Measurements from ENCODE around the gene WDR77. TPM values are rescaled to one million over a fixed set of nuclear protein-coding genes. Genes with fewer than 3 reads are reported as not detected.

The WDR77 gene
- total RNA-seq, 2 experiments from 2014 or later: 54.3 to 57.8 TPM

DNA sequence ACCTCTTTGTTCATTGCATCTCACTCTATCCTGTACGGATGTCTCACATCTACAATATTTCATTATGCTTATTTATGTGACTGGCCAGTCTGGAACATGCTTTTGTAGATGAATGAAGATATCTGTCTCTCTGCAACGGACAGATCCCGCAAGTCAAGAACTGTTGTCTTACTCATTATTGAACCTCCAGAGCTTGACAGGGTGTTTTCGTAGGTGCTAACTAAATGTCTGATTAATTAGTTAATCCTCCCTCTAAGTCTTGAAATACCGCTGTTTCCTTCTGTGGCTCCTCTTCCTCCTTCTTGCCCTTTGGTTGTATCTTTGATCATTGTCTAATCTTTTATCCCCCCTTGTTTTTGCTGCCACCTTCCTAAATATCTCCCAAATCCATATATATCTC lies 21.5 kb upstream of the WDR77 start:
- no peaks in the 10 kb centered on the region for H3K27me3 Mint-ChIP-seq (ENCODE audit: low read depth)
- H3K27ac Mint-ChIP-seq: no peak overlapping the region
- H3K4me3 Mint-ChIP-seq: no peak overlapping the region
- CTCF ChIA-PET: interaction anchor here (0.8 to 11.2 kb wide), 5 partner anchors 22 to 299 kb away, joined by 3 to 144 read pairs (median 4); partner anchors contain the start of genes ATP5PB and WDR77
- H3K4me1 Mint-ChIP-seq (ENCODE audit: low read depth): peaks cover 22% of the 10 kb centered on the region
- ATAC-seq (peak; percentile 16), DNase-seq (no peak)
- H3K36me3 Mint-ChIP-seq (ENCODE audit: low read depth): peaks cover 25% of the 10 kb centered on the region
- no peaks in the 10 kb centered on the region for H3K9me3 Mint-ChIP-seq (ENCODE audit: insufficient read depth)
- POLR2A ChIA-PET: interaction anchor here (0.6 to 3.5 kb wide), 4 partner anchors 37 to 146 kb away, joined by 3 to 17 read pairs (median 3); no protein-coding TSS in a partner anchor

DNA sequence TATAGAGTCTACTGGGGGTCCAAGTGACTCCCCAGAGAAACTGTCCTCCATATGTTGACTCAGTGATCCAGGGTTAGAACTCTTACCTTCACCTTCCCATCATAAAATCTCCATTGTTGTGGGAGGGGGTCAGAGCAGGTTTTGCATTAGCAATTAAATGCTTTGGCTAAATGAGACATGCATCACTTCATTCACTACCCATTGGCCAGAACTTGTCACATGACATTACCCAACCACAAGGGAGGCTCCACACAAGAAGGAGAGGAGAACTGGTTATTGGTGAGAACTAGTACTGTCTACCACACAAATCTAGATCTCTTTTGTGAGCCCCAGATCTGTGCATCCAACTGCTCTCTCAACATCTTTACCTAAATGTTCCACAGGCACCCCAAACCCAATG lies 20.5 kb upstream of the WDR77 start:
- no peak for ATAC-seq
- POLR2A ChIA-PET: no interaction called here
- H3K9me3 Mint-ChIP-seq (ENCODE audit: insufficient read depth): no peaks in the 10 kb centered on the region

DNA sequence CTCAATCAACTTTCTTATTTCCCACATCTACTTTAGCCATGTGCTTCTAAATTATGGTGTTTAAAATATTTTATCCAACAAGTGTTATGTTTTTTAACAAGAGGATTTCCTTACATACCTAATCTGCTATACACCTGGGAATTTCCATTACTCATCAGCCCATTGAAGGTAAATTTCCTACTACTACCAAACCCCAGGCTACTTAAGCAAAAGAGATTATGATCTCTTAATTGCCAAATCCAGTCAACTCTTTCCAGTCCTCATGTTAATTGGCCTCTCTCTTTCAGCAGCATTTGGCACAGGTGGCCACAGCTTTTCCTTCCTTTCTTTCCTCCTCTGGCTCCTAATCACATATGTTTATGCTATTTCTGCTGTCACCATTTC lies 19.7 kb upstream of the WDR77 start:
- Mint-ChIP-seq H3K27ac (no peak overlapping the region), H3K36me3 (ENCODE audit: low read depth) (peaks cover 27% of the 10 kb centered on the region), H3K9me3 (ENCODE audit: insufficient read depth) (no peaks in the 10 kb centered on the region), H3K4me1 (ENCODE audit: low read depth) (peaks cover 10% of the 10 kb centered on the region), H3K4me3 (no peak overlapping the region), H3K27me3 (ENCODE audit: low read depth) (no peaks in the 10 kb centered on the region)
- ChIA-PET CTCF (interaction anchor here (1.1 to 1.3 kb wide), 2 partner anchors 27 to 38 kb away, joined by 3 read pairs; no protein-coding TSS in a partner anchor), POLR2A (interaction anchor here (1.9 kb wide), 1 partner anchor 20 kb away, joined by 5 read pairs; the partner anchor contains the start of genes ATP5PB and WDR77)
- DNase-seq (peak; percentile 1), ATAC-seq (no peak)

More for the DNA sequence above, 20.5 kb upstream of the WDR77 start:
- peaks cover 26% of the 10 kb centered on the region for H3K36me3 Mint-ChIP-seq (ENCODE audit: low read depth)
- peaks cover 16% of the 10 kb centered on the region for H3K4me1 Mint-ChIP-seq (ENCODE audit: low read depth)
- no peaks in the 10 kb centered on the region for H3K27me3 Mint-ChIP-seq (ENCODE audit: low read depth)
- no peak overlapping the region for H3K4me3 Mint-ChIP-seq
- CTCF ChIA-PET: interaction anchor here (1.3 kb wide), 1 partner anchor 38 kb away, joined by 3 read pairs; no protein-coding TSS in a partner anchor
- peak; percentile 20 for DNase-seq
- no peak overlapping the region for H3K27ac Mint-ChIP-seq

DNA sequence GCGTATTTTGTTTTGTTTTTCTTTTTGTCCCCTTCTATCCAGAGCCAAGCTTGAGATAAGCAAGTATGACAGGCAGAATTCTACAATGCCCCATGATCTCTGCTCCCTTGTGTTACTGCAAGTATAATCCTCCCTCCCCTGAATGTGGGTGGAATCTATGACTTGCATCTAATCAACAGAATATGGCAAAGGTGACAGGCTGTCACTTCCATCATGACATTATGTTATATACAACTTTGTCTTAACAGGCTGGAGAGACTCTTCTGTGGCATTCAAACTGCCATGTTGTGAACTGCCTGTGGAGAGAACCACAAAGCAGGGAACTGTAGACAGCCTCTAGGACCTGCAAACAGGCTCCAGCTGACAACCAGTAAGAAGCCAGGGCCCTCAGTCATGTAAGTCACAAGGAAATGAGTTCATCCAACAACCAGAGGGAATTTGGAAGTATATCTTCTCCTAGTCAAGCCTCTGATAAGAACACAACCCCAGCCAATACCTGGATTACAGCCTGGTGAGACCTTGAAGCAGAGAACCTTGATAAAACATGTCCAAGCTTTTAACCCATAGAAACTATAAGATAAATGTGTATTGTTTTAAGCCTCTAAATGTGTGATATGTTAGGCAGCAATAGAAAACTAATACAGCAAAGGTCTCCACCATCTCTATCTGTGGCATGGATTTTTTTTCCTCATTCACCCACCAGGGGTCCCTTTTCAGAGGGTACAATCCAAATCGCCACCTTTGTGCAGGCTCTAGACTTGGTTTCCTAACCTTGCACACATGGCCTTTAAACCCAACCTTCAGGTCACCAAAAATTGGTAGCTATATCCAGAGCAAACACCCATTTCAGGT lies 19.0 kb upstream of the WDR77 start:
- no peaks in the 10 kb centered on the region for H3K27me3 Mint-ChIP-seq (ENCODE audit: low read depth)
- CTCF ChIA-PET: interaction anchor here (1.0 to 1.3 kb wide), 3 partner anchors 15 to 39 kb away, joined by 3 read pairs; no protein-coding TSS in a partner anchor
- POLR2A ChIA-PET: interaction anchor here (1.9 kb wide), 1 partner anchor 19 kb away, joined by 5 read pairs; the partner anchor contains the start of genes ATP5PB and WDR77
- ATAC-seq (no peak), DNase-seq (no peak)
- H3K36me3 Mint-ChIP-seq (ENCODE audit: low read depth): peaks cover 30% of the 10 kb centered on the region
- no peak overlapping the region for H3K27ac Mint-ChIP-seq
- H3K9me3 Mint-ChIP-seq (ENCODE audit: insufficient read depth): no peaks in the 10 kb centered on the region
- H3K4me1 Mint-ChIP-seq (ENCODE audit: low read depth): peaks cover 11% of the 10 kb centered on the region
- H3K4me3 Mint-ChIP-seq: no peak overlapping the region

DNA sequence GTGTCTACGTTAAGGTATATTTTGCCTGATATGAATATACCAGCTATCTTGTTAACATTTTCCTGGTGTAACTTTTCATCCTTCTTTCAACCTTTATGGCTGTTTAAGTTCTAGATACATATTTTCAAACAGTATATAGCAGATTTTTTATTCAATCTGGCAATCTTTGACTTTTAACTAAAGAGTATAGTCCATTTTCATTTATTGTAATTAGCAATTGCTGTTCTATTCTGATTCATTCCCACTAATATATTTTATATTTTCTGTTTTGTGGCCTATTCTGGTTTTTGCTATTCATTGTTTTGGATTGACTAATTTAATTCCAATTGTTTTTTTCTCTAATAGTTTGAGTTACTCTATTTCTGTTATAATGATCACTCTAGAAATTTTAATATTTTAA lies 17.4 kb upstream of the WDR77 start:
- H3K4me3 Mint-ChIP-seq: no peak overlapping the region
- no peak for ATAC-seq
- CTCF ChIA-PET: interaction anchor here (1.0 to 1.6 kb wide), 2 partner anchors 14 to 19 kb away, joined by 3 read pairs; no protein-coding TSS in a partner anchor
- H3K9me3 Mint-ChIP-seq (ENCODE audit: insufficient read depth): no peaks in the 10 kb centered on the region
- H3K36me3 Mint-ChIP-seq (ENCODE audit: low read depth): peaks cover 38% of the 10 kb centered on the region
- POLR2A ChIA-PET: interaction anchor here (0.9 kb wide), 1 partner anchor 15 kb away, joined by 3 read pairs; no protein-coding TSS in a partner anchor
- H3K27ac Mint-ChIP-seq: no peak overlapping the region
- H3K27me3 Mint-ChIP-seq (ENCODE audit: low read depth): no peaks in the 10 kb centered on the region
- peaks cover 11% of the 10 kb centered on the region for H3K4me1 Mint-ChIP-seq (ENCODE audit: low read depth)
- DNase-seq: no peak

DNA sequence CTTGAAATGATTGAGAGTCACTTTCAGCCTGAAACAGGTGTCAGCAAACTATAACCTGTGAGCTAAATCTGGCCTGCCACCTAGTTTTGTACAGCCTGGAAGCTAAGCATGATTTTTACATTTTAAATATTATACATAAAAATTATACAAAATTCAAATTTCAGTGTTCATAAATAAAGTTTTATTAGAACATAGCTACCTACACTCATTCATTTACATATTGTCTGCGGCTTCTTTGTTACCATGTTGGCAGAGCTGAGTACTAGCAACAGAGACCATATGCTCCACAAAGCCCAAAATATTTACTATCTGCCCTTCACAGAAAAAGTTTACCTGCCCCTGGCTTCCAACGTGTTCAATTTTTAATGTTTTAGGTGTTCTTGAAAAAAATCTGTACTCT lies 16.7 kb upstream of the WDR77 start:
- ChIA-PET CTCF (interaction anchor here (0.6 to 1.6 kb wide), 3 partner anchors 13 to 266 kb away, joined by 3 read pairs; no protein-coding TSS in a partner anchor), POLR2A (interaction anchor here (0.9 kb wide), 1 partner anchor 14 kb away, joined by 3 read pairs; no protein-coding TSS in a partner anchor)
- DNase-seq (no peak), ATAC-seq (no peak)
- H3K27ac Mint-ChIP-seq: no peak overlapping the region
- H3K4me1 Mint-ChIP-seq (ENCODE audit: low read depth): peaks cover 11% of the 10 kb centered on the region
- H3K27me3 Mint-ChIP-seq (ENCODE audit: low read depth): no peaks in the 10 kb centered on the region
- H3K36me3 Mint-ChIP-seq (ENCODE audit: low read depth): peaks cover 43% of the 10 kb centered on the region
- H3K9me3 Mint-ChIP-seq (ENCODE audit: insufficient read depth): no peaks in the 10 kb centered on the region
- H3K4me3 Mint-ChIP-seq: no peak overlapping the region

DNA sequence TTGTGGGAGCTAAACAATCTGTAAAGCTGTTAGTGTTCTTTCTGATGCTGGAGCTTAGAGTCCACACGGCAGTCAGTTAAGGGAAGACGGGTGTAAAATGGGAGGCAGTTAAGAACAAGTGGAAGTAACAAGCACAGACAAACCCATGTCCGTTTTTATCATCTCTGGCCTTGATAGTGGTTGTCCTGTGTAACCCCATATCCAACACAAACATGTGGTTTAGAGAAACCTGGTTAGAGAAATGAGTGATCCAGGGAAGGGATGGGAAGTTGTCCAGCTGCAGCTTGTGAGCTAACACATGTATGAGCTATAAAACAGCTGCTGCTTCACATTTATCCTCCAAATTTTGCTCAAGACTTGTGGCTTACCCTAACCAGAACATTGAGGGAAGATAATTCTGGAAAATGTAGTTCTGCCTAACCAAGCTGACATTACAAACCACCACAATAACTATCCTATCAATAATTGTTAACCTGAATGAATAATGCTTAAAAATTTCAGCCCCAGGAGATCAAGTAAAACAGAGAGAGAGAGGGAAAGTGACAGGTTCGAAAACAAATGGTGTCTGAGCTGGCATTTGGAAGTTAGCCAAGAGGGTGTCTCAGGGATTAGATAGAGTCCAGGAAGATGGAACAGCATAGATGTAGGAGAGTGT lies 14.1 kb upstream of the WDR77 start:
- ATAC-seq: no peak
- ChIA-PET CTCF (interaction anchor here (1.1 to 1.7 kb wide), 2 partner anchors 21 to 306 kb away, joined by 5 to 6 read pairs; no protein-coding TSS in a partner anchor), POLR2A (interaction anchor here (0.6 to 1.8 kb wide), 3 partner anchors 8 to 286 kb away, joined by 3 to 6 read pairs (median 6); no protein-coding TSS in a partner anchor)
- no peak for DNase-seq
- H3K36me3 Mint-ChIP-seq (ENCODE audit: low read depth): peaks cover 66% of the 10 kb centered on the region
- H3K27ac Mint-ChIP-seq: no peak overlapping the region
- peaks cover 20% of the 10 kb centered on the region for H3K4me1 Mint-ChIP-seq (ENCODE audit: low read depth)
- H3K27me3 Mint-ChIP-seq (ENCODE audit: low read depth): no peaks in the 10 kb centered on the region
- H3K9me3 Mint-ChIP-seq (ENCODE audit: insufficient read depth): no peaks in the 10 kb centered on the region
- no peak overlapping the region for H3K4me3 Mint-ChIP-seq

DNA sequence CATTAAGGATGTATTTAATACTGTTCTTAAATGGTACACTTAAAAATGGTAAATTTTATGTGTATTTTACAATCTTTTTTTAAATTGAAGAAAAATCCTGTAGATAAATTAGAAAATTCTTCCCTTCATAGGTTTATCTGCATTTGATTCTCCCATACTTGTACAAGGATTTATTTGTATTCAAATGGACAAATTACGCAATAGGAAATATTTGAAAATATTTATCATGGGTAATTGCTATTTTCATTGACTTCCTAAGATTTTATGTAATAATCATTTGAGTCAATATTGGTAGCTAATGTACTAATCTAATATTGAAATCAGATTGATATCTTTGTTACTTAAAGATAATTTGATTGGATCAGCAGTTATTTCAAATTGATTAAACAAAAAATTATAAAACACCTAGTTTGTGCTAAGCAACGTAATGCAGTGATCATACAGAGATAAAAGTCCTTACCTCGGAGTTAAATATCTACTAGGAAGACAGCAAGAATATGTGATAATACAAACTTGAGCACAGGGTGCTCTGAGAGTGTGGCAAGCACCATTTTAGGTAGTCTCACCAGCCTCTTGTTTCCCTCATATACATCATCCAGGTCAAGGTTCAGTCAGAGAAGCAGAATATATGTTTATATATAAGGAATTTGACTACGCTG lies 13.4 kb upstream of the WDR77 start:
- no peak overlapping the region for H3K4me3 Mint-ChIP-seq
- H3K9me3 Mint-ChIP-seq (ENCODE audit: insufficient read depth): no peaks in the 10 kb centered on the region
- peaks cover 15% of the 10 kb centered on the region for H3K4me1 Mint-ChIP-seq (ENCODE audit: low read depth)
- no peak for DNase-seq
- H3K27ac Mint-ChIP-seq: no peak overlapping the region
- H3K36me3 Mint-ChIP-seq (ENCODE audit: low read depth): peaks cover 66% of the 10 kb centered on the region
- no peaks in the 10 kb centered on the region for H3K27me3 Mint-ChIP-seq (ENCODE audit: low read depth)
- ATAC-seq: no peak
- ChIA-PET CTCF (interaction anchor here (1.1 to 1.7 kb wide), 2 partner anchors 20 to 307 kb away, joined by 5 to 6 read pairs; no protein-coding TSS in a partner anchor), POLR2A (interaction anchor here (0.6 to 1.8 kb wide), 4 partner anchors 9 to 287 kb away, joined by 3 to 6 read pairs (median 4); partner anchors contain the start of genes ATP5PB and WDR77)

DNA sequence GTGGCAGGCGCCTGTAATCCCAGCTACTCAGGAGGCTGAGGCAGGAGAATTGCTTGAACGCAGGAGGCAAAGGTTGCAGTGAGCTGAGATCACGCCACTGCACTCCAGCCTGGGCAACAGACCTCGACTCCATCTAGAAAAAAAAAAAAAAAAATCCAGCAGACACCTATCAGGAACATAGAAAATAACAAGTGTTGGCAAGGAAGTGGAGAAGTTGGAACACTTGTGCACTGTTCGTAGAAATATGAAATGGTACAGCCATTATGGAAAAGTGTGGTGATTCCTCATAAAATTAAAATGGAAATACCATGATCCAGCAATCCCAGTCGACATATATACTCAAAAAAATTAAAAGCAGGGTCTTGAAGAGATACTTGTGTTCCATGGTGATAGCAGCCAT lies 12.7 kb upstream of the WDR77 start:
- no peaks in the 10 kb centered on the region for H3K27me3 Mint-ChIP-seq (ENCODE audit: low read depth)
- ChIA-PET CTCF (no interaction called here), POLR2A (interaction anchor here (0.6 to 1.8 kb wide), 4 partner anchors 10 to 280 kb away, joined by 3 to 6 read pairs (median 5); partner anchors contain the start of genes ATP5PB and WDR77)
- DNase-seq (no peak), ATAC-seq (no peak)
- no peak overlapping the region for H3K27ac Mint-ChIP-seq
- H3K4me3 Mint-ChIP-seq: no peak overlapping the region
- peaks cover 71% of the 10 kb centered on the region for H3K36me3 Mint-ChIP-seq (ENCODE audit: low read depth)
- no peaks in the 10 kb centered on the region for H3K9me3 Mint-ChIP-seq (ENCODE audit: insufficient read depth)
- peaks cover 18% of the 10 kb centered on the region for H3K4me1 Mint-ChIP-seq (ENCODE audit: low read depth)

DNA sequence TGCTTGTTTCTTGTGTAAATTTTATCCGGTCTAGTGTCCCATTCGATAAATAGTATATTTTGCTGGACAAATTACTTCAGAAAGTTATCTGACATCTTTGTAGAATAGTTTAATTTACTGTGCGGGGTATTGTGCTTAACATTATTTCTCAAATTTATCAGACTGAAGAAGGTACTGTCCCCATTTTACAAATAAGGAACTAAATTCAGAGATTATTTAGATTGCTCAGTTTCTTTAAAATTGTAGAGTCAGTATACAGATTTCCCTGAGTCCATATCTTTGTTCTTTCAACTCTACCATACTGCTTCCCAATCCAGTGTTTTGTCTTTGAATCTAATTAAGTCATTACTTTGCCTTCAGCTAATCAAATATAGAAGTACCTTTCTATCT lies 6.6 kb upstream of the WDR77 start:
- Mint-ChIP-seq H3K4me3 (peak overlapping the region; percentile 66), H3K9me3 (ENCODE audit: insufficient read depth) (no peaks in the 10 kb centered on the region), H3K4me1 (ENCODE audit: low read depth) (peaks cover 68% of the 10 kb centered on the region), H3K27me3 (ENCODE audit: low read depth) (no peaks in the 10 kb centered on the region), H3K36me3 (ENCODE audit: low read depth) (peaks cover 85% of the 10 kb centered on the region), H3K27ac (peak overlapping the region; percentile 91)
- no peak for DNase-seq
- ATAC-seq: no peak
- CTCF ChIA-PET: no interaction called here
- POLR2A ChIA-PET: no interaction called here

All from activated CD8-positive, alpha-beta T cell treated with anti-CD3 and anti-CD28 coated beads, Interleukin-2, amount 10 ng/mL, durations not matched to agents 7 days and 5 days (primary cell).